ENCODE data around the gene ZNF565. TPM values are rescaled to one million over a fixed set of nuclear protein-coding genes. Genes with fewer than 3 reads are reported as not detected.

Gene ZNF565
- total and polyA plus RNA-seq, 3 experiments from 2014 or later: 2.1 to 6.4 (median 2.5) TPM

GRCh38 chr19:36225219-36225892 is 10.9 kb upstream of the ZNF565 start:
- Histone ChIP-seq H3K36me3 (ENCODE audit: insufficient read depth, low read length) (peaks cover 60% of the 10 kb centered on the region), H3K9me3 (ENCODE audit: low read length) (peaks cover 13% of the 10 kb centered on the region), H3K4me1 (ENCODE audit: insufficient read depth, low read length) (peaks cover 7% of the 10 kb centered on the region), H3K27ac (ENCODE audit: low read depth, low read length) (peak overlapping the region; percentile 12), H3K4me3 (ENCODE audit: low read length) (no peak overlapping the region), H3K27me3 (ENCODE audit: insufficient read depth, low read length, poor library complexity, severe bottlenecking) (no peaks in the 10 kb centered on the region)
- Mint-ChIP-seq H3K36me3 (peaks cover 32 to 80% (median 41%) of the 10 kb centered on the region in 3 donors), H3K27ac (peak overlapping the region in 3 of 8 donors; percentile 43 to 87 (median 69)), H3K4me1 (peaks cover 42 to 55% (median 48%) of the 10 kb centered on the region in 3 donors), H3K27me3 (no peaks in the 10 kb centered on the region), H3K4me3 (peak overlapping the region in 2 of 7 donors; percentile 4 to 35), H3K9me3 (peaks cover 0 to 19% (median 6%) of the 10 kb centered on the region in 5 donors)
- no peak for DNase-seq
- ChIA-PET CTCF (no interaction called here), POLR2A (no interaction called here)

GRCh38 chr19:36222503-36222902 is 8.0 kb upstream of the ZNF565 start:
- Histone ChIP-seq H3K4me1 (ENCODE audit: insufficient read depth, low read length) (peaks cover 13% of the 10 kb centered on the region), H3K36me3 (ENCODE audit: insufficient read depth, low read length) (peaks cover 35% of the 10 kb centered on the region), H3K9me3 (ENCODE audit: low read length) (peaks cover 8% of the 10 kb centered on the region), H3K27me3 (ENCODE audit: insufficient read depth, low read length, poor library complexity, severe bottlenecking) (no peaks in the 10 kb centered on the region), H3K27ac (ENCODE audit: low read depth, low read length) (no peak overlapping the region), H3K4me3 (ENCODE audit: low read length) (no peak overlapping the region)
- no peak overlapping the region for H3K4me3 Mint-ChIP-seq
- ChIA-PET POLR2A (interaction anchor here (0.6 kb wide), 1 partner anchor 1148 kb away, joined by 3 read pairs; no protein-coding TSS in a partner anchor), CTCF (no interaction called here)
- no peak for DNase-seq
- H3K27me3 Mint-ChIP-seq: no peaks in the 10 kb centered on the region
- peaks cover 22 to 67% (median 23%) of the 10 kb centered on the region in 3 donors for H3K36me3 Mint-ChIP-seq
- H3K9me3 Mint-ChIP-seq: peaks cover 0 to 2% (median 0%) of the 10 kb centered on the region in 5 donors
- H3K4me1 Mint-ChIP-seq: peaks cover 47 to 67% (median 54%) of the 10 kb centered on the region in 3 donors
- H3K27ac Mint-ChIP-seq: no peak overlapping the region

GRCh38 chr19:36221474-36221873 is 7.0 kb upstream of the ZNF565 start:
- ChIA-PET CTCF (no interaction called here), POLR2A (no interaction called here)
- H3K27ac Mint-ChIP-seq: peak overlapping the region in 3 of 8 donors; percentile 75 to 87 (median 77)
- no peak overlapping the region for H3K4me3 ChIP-seq (ENCODE audit: low read length)
- no peak for DNase-seq
- H3K36me3 Mint-ChIP-seq: peaks cover 20 to 63% (median 22%) of the 10 kb centered on the region in 3 donors
- peaks cover 7% of the 10 kb centered on the region for H3K9me3 ChIP-seq (ENCODE audit: low read length)
- H3K9me3 Mint-ChIP-seq: peaks cover 0 to 2% (median 0%) of the 10 kb centered on the region in 5 donors
- no peaks in the 10 kb centered on the region for H3K27me3 Mint-ChIP-seq
- peaks cover 29% of the 10 kb centered on the region for H3K36me3 ChIP-seq (ENCODE audit: insufficient read depth, low read length)
- no peaks in the 10 kb centered on the region for H3K27me3 ChIP-seq (ENCODE audit: insufficient read depth, low read length, poor library complexity, severe bottlenecking)
- peak overlapping the region in 2 of 7 donors; percentile 52 to 67 for H3K4me3 Mint-ChIP-seq
- H3K4me1 Mint-ChIP-seq: peaks cover 52 to 71% (median 59%) of the 10 kb centered on the region in 3 donors
- H3K4me1 ChIP-seq (ENCODE audit: insufficient read depth, low read length): peaks cover 13% of the 10 kb centered on the region
- H3K27ac ChIP-seq (ENCODE audit: low read depth, low read length): no peak overlapping the region

GRCh38 chr19:36215276-36216123 is 1.0 kb upstream of the ZNF565 start:
- Histone ChIP-seq H3K4me1 (ENCODE audit: insufficient read depth, low read length) (peaks cover 22% of the 10 kb centered on the region), H3K36me3 (ENCODE audit: insufficient read depth, low read length) (no peaks in the 10 kb centered on the region), H3K27me3 (ENCODE audit: insufficient read depth, low read length, poor library complexity, severe bottlenecking) (no peaks in the 10 kb centered on the region), H3K4me3 (ENCODE audit: low read length) (peak overlapping the region; percentile 96), H3K9me3 (ENCODE audit: low read length) (no peaks in the 10 kb centered on the region), H3K27ac (ENCODE audit: low read depth, low read length) (peak overlapping the region; percentile 95)
- Mint-ChIP-seq H3K27ac (peak overlapping the region in 1 of 8 donors; percentile 86), H3K36me3 (peaks cover 3 to 15% (median 8%) of the 10 kb centered on the region in 3 donors), H3K9me3 (no peaks in the 10 kb centered on the region), H3K27me3 (no peaks in the 10 kb centered on the region), H3K4me3 (no peak overlapping the region), H3K4me1 (peaks cover 26 to 40% (median 34%) of the 10 kb centered on the region in 3 donors)
- DNase-seq: no peak
- POLR2A ChIA-PET: interaction anchor here (0.5 to 2.3 kb wide), 7 partner anchors 76 to 982 kb away, joined by 4 to 21 read pairs (median 8); partner anchors contain the start of genes CAPNS1, POLR2I, TBCB and ZNF260
- CTCF ChIA-PET: interaction anchor here (0.8 to 1.8 kb wide), 2 partner anchors 87 to 312 kb away, joined by 3 to 6 read pairs; partner anchors contain the start of gene ZNF260

DNA sequence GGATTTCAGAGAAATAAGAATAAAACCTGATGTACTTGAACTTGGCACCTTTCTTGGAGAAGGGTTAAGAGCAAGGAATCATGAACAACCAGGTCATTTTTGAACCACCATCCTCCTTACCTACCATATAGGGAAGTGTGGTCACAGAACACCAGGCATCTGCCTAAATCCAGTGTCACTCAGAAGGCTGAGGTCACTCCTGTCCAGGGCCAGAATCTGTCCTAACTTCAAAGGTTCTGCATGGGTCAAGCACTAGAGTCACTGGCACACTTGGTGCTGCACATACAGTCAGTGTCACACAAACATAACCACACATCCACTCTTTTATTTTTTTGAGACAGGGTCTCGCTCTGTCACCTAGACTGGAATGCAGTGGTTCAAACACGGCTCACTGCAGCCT is 1.6 kb downstream of the ZNF565 start:
- Mint-ChIP-seq H3K27ac (peak overlapping the region in 4 of 8 donors; percentile 26 to 82 (median 58)), H3K36me3 (peaks cover 0 to 4% (median 0%) of the 10 kb centered on the region in 3 donors), H3K27me3 (no peaks in the 10 kb centered on the region), H3K9me3 (no peaks in the 10 kb centered on the region), H3K4me1 (peaks cover 13 to 24% (median 18%) of the 10 kb centered on the region in 3 donors), H3K4me3 (peak overlapping the region in 6 of 7 donors; percentile 23 to 54 (median 32))
- no peaks in the 10 kb centered on the region for H3K27me3 ChIP-seq (ENCODE audit: insufficient read depth, low read length, poor library complexity, severe bottlenecking)
- no peak overlapping the region for H3K4me3 ChIP-seq (ENCODE audit: low read length)
- CTCF ChIA-PET: no interaction called here
- POLR2A ChIA-PET: no interaction called here
- DNase-seq: no peak
- peaks cover 16% of the 10 kb centered on the region for H3K4me1 ChIP-seq (ENCODE audit: insufficient read depth, low read length)
- no peaks in the 10 kb centered on the region for H3K36me3 ChIP-seq (ENCODE audit: insufficient read depth, low read length)
- H3K9me3 ChIP-seq (ENCODE audit: low read length): no peaks in the 10 kb centered on the region
- no peak overlapping the region for H3K27ac ChIP-seq (ENCODE audit: low read depth, low read length)

DNA sequence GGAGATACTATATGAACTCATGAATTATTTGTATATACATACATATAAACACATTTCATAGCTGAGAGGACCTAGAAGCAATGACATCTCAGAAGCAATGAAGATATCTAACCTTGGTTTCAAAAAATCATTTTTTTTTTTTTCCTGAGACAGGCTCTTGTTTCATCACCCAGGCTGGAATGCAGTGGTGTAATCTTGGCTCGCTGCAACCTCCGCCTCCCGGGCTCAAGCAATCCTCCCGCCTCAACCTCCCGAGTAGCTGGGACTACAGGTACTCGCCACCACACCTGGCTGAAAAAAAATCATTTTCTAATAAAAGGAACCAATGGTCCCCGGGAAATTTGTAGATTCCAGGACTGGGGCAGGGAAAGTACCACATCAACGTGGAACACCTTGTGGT is 4.0 kb downstream of the ZNF565 start:
- no peaks in the 10 kb centered on the region for H3K27me3 ChIP-seq (ENCODE audit: insufficient read depth, low read length, poor library complexity, severe bottlenecking)
- H3K9me3 ChIP-seq (ENCODE audit: low read length): no peaks in the 10 kb centered on the region
- H3K36me3 ChIP-seq (ENCODE audit: insufficient read depth, low read length): no peaks in the 10 kb centered on the region
- ChIA-PET POLR2A (no interaction called here), CTCF (no interaction called here)
- H3K4me3 ChIP-seq (ENCODE audit: low read length): no peak overlapping the region
- Mint-ChIP-seq H3K4me3 (no peak overlapping the region), H3K4me1 (peaks cover 0 to 9% (median 7%) of the 10 kb centered on the region in 3 donors), H3K36me3 (peaks cover 0 to 10% (median 4%) of the 10 kb centered on the region in 3 donors), H3K9me3 (no peaks in the 10 kb centered on the region), H3K27me3 (no peaks in the 10 kb centered on the region), H3K27ac (no peak overlapping the region)
- peaks cover 9% of the 10 kb centered on the region for H3K4me1 ChIP-seq (ENCODE audit: insufficient read depth, low read length)
- no peak overlapping the region for H3K27ac ChIP-seq (ENCODE audit: low read depth, low read length)
- DNase-seq: no peak

- no peak for DNase-seq
- Mint-ChIP-seq H3K4me1 (peaks cover 0 to 9% (median 7%) of the 10 kb centered on the region in 3 donors), H3K27ac (no peak overlapping the region), H3K27me3 (no peaks in the 10 kb centered on the region), H3K36me3 (peaks cover 0 to 17% (median 6%) of the 10 kb centered on the region in 3 donors), H3K9me3 (no peaks in the 10 kb centered on the region), H3K4me3 (no peak overlapping the region)
- peaks cover 7% of the 10 kb centered on the region for H3K4me1 ChIP-seq (ENCODE audit: insufficient read depth, low read length)
- no peak overlapping the region for H3K27ac ChIP-seq (ENCODE audit: low read depth, low read length)
- no peaks in the 10 kb centered on the region for H3K36me3 ChIP-seq (ENCODE audit: insufficient read depth, low read length)
- H3K4me3 ChIP-seq (ENCODE audit: low read length): no peak overlapping the region
- no peaks in the 10 kb centered on the region for H3K27me3 ChIP-seq (ENCODE audit: insufficient read depth, low read length, poor library complexity, severe bottlenecking)
- POLR2A ChIA-PET: no interaction called here
- CTCF ChIA-PET: no interaction called here
- H3K9me3 ChIP-seq (ENCODE audit: low read length): no peaks in the 10 kb centered on the region
These were observed 5.1 kb downstream of the ZNF565 start for GRCh38 chr19:36209372-36209771.

Data from CD8-positive, alpha-beta memory T cell (primary cell).